Measurements from ENCODE around the gene CCDC70.

CCDC70 gene

GRCh38 chr13:51895906-51896888 is 34.4 kb downstream of the CCDC70 start:
- Histone ChIP-seq H3K79me1 (ENCODE audit: low read length) (no peaks in the 10 kb centered on the region), H2BK15ac (replicated peaks; ENCODE audit: low read depth) (no peak overlapping the region), H3K23ac (ENCODE audit: low read length) (no peak overlapping the region), H3K27me3 (ENCODE audit: insufficient read depth, low read length, poor library complexity) (no peaks in the 10 kb centered on the region), H3K27ac (ENCODE audit: low read depth, low read length) (no peak overlapping the region), H2AK5ac (ENCODE audit: low read length) (no peak overlapping the region), H3K79me2 (ENCODE audit: control insufficient read depth, insufficient read depth, low read length) (no peaks in the 10 kb centered on the region), H3K36me3 (ENCODE audit: control insufficient read depth, insufficient read depth, low read length) (no peaks in the 10 kb centered on the region), H2BK120ac (ENCODE audit: low read depth, low read length) (no peak overlapping the region), H3K56ac (ENCODE audit: low read length) (no peak overlapping the region), H3K4ac (ENCODE audit: low read depth, low read length) (no peak overlapping the region), H2BK5ac (ENCODE audit: low read length) (no peak overlapping the region), H4K5ac (ENCODE audit: low read length) (no peak overlapping the region), H3K4me1 (ENCODE audit: control insufficient read depth, low read depth, low read length) (no peaks in the 10 kb centered on the region), H3K4me2 (ENCODE audit: low read length) (no peak overlapping the region), H3K9ac (ENCODE audit: low read length) (no peak overlapping the region), H3K4me3 (ENCODE audit: low read length) (no peak overlapping the region), H3K18ac (ENCODE audit: low read length) (no peak overlapping the region), H4K8ac (ENCODE audit: low read depth, low read length) (no peak overlapping the region)
- DNase-seq, result peak; percentile 74
- WGBS (ENCODE audit: extremely low coverage, insufficient coverage, low lambda C conversion rate), result no CpG with 5 or more reads among the region's 9 CpGs

- H3K4ac ChIP-seq (ENCODE audit: low read depth, low read length), result no peak overlapping the region
- no peak overlapping the region for H3K23ac ChIP-seq (ENCODE audit: low read length)
- no peaks in the 10 kb centered on the region for H3K79me1 ChIP-seq (ENCODE audit: low read length)
- no peak overlapping the region for H3K56ac ChIP-seq (ENCODE audit: low read length)
- H2BK120ac ChIP-seq (ENCODE audit: low read depth, low read length), result no peak overlapping the region
- H3K4me1 ChIP-seq (ENCODE audit: control insufficient read depth, low read depth, low read length), result no peaks in the 10 kb centered on the region
- H3K4me2 ChIP-seq (ENCODE audit: low read length), result no peak overlapping the region
- no peaks in the 10 kb centered on the region for H3K36me3 ChIP-seq (ENCODE audit: control insufficient read depth, insufficient read depth, low read length)
- no peak overlapping the region for H3K4me3 ChIP-seq (ENCODE audit: low read length)
- H3K79me2 ChIP-seq (ENCODE audit: control insufficient read depth, insufficient read depth, low read length), result no peaks in the 10 kb centered on the region
- no peak overlapping the region for H3K9ac ChIP-seq (ENCODE audit: low read length)
- no peak overlapping the region for H4K5ac ChIP-seq (ENCODE audit: low read length)
- DNase-seq, result no peak
- no peaks in the 10 kb centered on the region for H3K27me3 ChIP-seq (ENCODE audit: insufficient read depth, low read length, poor library complexity)
- H2AK5ac ChIP-seq (ENCODE audit: low read length), result no peak overlapping the region
- H4K8ac ChIP-seq (ENCODE audit: low read depth, low read length), result no peak overlapping the region
- WGBS (ENCODE audit: extremely low coverage, insufficient coverage, low lambda C conversion rate), result no CpG with 5 or more reads among the region's 1 CpG
- no peak overlapping the region for H3K18ac ChIP-seq (ENCODE audit: low read length)
- no peak overlapping the region for H2BK5ac ChIP-seq (ENCODE audit: low read length)
- no peak overlapping the region for H3K27ac ChIP-seq (ENCODE audit: low read depth, low read length)
- H2BK15ac ChIP-seq (replicated peaks; ENCODE audit: low read depth), result no peak overlapping the region
Measured at GRCh38 chr13:51900471-51900870, 38.7 kb downstream of the CCDC70 start.

- H3K4me1 ChIP-seq (ENCODE audit: control insufficient read depth, low read depth, low read length), result no peaks in the 10 kb centered on the region
- H2AK5ac ChIP-seq (ENCODE audit: low read length), result no peak overlapping the region
- no peaks in the 10 kb centered on the region for H3K79me2 ChIP-seq (ENCODE audit: control insufficient read depth, insufficient read depth, low read length)
- no peak for DNase-seq
- H2BK120ac ChIP-seq (ENCODE audit: low read depth, low read length), result no peak overlapping the region
- no peaks in the 10 kb centered on the region for H3K27me3 ChIP-seq (ENCODE audit: insufficient read depth, low read length, poor library complexity)
- H2BK5ac ChIP-seq (ENCODE audit: low read length), result no peak overlapping the region
- no peak overlapping the region for H3K18ac ChIP-seq (ENCODE audit: low read length)
- no peak overlapping the region for H3K27ac ChIP-seq (ENCODE audit: low read depth, low read length)
- no peak overlapping the region for H3K4me3 ChIP-seq (ENCODE audit: low read length)
- no peaks in the 10 kb centered on the region for H3K79me1 ChIP-seq (ENCODE audit: low read length)
- no peak overlapping the region for H3K9ac ChIP-seq (ENCODE audit: low read length)
- no peak overlapping the region for H2BK15ac ChIP-seq (replicated peaks; ENCODE audit: low read depth)
- H3K23ac ChIP-seq (ENCODE audit: low read length), result no peak overlapping the region
- WGBS (ENCODE audit: extremely low coverage, insufficient coverage, low lambda C conversion rate), result no CpG with 5 or more reads among the region's 4 CpGs
- no peak overlapping the region for H4K5ac ChIP-seq (ENCODE audit: low read length)
- no peak overlapping the region for H3K56ac ChIP-seq (ENCODE audit: low read length)
- H3K4ac ChIP-seq (ENCODE audit: low read depth, low read length), result no peak overlapping the region
- H3K36me3 ChIP-seq (ENCODE audit: control insufficient read depth, insufficient read depth, low read length), result no peaks in the 10 kb centered on the region
- H3K4me2 ChIP-seq (ENCODE audit: low read length), result no peak overlapping the region
- H4K8ac ChIP-seq (ENCODE audit: low read depth, low read length), result no peak overlapping the region
Measured at GRCh38 chr13:51902776-51903175, 41.0 kb downstream of the CCDC70 start.

- Histone ChIP-seq H3K18ac (ENCODE audit: low read length) (no peak overlapping the region), H2BK120ac (ENCODE audit: low read depth, low read length) (no peak overlapping the region), H4K5ac (ENCODE audit: low read length) (no peak overlapping the region), H3K9ac (ENCODE audit: low read length) (no peak overlapping the region), H3K4me2 (ENCODE audit: low read length) (no peak overlapping the region), H3K27ac (ENCODE audit: low read depth, low read length) (no peak overlapping the region), H3K4me3 (ENCODE audit: low read length) (no peak overlapping the region), H3K23ac (ENCODE audit: low read length) (no peak overlapping the region), H3K36me3 (ENCODE audit: control insufficient read depth, insufficient read depth, low read length) (no peaks in the 10 kb centered on the region), H4K8ac (ENCODE audit: low read depth, low read length) (no peak overlapping the region), H3K79me2 (ENCODE audit: control insufficient read depth, insufficient read depth, low read length) (no peaks in the 10 kb centered on the region), H2BK5ac (ENCODE audit: low read length) (no peak overlapping the region), H3K56ac (ENCODE audit: low read length) (no peak overlapping the region), H3K4me1 (ENCODE audit: control insufficient read depth, low read depth, low read length) (no peaks in the 10 kb centered on the region), H3K4ac (ENCODE audit: low read depth, low read length) (no peak overlapping the region), H3K79me1 (ENCODE audit: low read length) (no peaks in the 10 kb centered on the region), H3K27me3 (ENCODE audit: insufficient read depth, low read length, poor library complexity) (no peaks in the 10 kb centered on the region), H2AK5ac (ENCODE audit: low read length) (no peak overlapping the region), H2BK15ac (replicated peaks; ENCODE audit: low read depth) (no peak overlapping the region)
- no CpG with 5 or more reads among the region's 6 CpGs for WGBS (ENCODE audit: extremely low coverage, insufficient coverage, low lambda C conversion rate)
- DNase-seq, result no peak
Measured at GRCh38 chr13:51905787-51906186, 44.0 kb downstream of the CCDC70 start.

- Histone ChIP-seq H2BK120ac (ENCODE audit: low read depth, low read length) (no peak overlapping the region), H4K5ac (ENCODE audit: low read length) (no peak overlapping the region), H3K79me1 (ENCODE audit: low read length) (no peaks in the 10 kb centered on the region), H3K27me3 (ENCODE audit: insufficient read depth, low read length, poor library complexity) (no peaks in the 10 kb centered on the region), H3K9ac (ENCODE audit: low read length) (no peak overlapping the region), H2BK5ac (ENCODE audit: low read length) (no peak overlapping the region), H3K4me1 (ENCODE audit: control insufficient read depth, low read depth, low read length) (no peaks in the 10 kb centered on the region), H3K4me2 (ENCODE audit: low read length) (no peak overlapping the region), H3K27ac (ENCODE audit: low read depth, low read length) (no peak overlapping the region), H3K36me3 (ENCODE audit: control insufficient read depth, insufficient read depth, low read length) (no peaks in the 10 kb centered on the region), H3K4ac (ENCODE audit: low read depth, low read length) (no peak overlapping the region), H4K8ac (ENCODE audit: low read depth, low read length) (no peak overlapping the region), H2BK15ac (replicated peaks; ENCODE audit: low read depth) (no peak overlapping the region), H3K4me3 (ENCODE audit: low read length) (no peak overlapping the region), H3K23ac (ENCODE audit: low read length) (no peak overlapping the region), H2AK5ac (ENCODE audit: low read length) (no peak overlapping the region), H3K79me2 (ENCODE audit: control insufficient read depth, insufficient read depth, low read length) (no peaks in the 10 kb centered on the region), H3K18ac (ENCODE audit: low read length) (no peak overlapping the region), H3K56ac (ENCODE audit: low read length) (no peak overlapping the region)
- no CpG with 5 or more reads among the region's 3 CpGs for WGBS (ENCODE audit: extremely low coverage, insufficient coverage, low lambda C conversion rate)
- no peak for DNase-seq
Measured at GRCh38 chr13:51906581-51906980, 44.8 kb downstream of the CCDC70 start.

Measured in mesendoderm (in vitro differentiated cells).